Smooth muscle cell (in vitro differentiated cells): Measurements from ENCODE around the gene RUSF1. TPM values are rescaled to one million over a fixed set of nuclear protein-coding genes. Genes with fewer than 3 reads are reported as not detected.

Experiments
- DNase-seq: peaks from one replicate; lab custom pipeline; 2025; ENCODE audit not compliant: unreplicated experiment; lab: John Stamatoyannopoulos, UW
- H2AFZ ChIP-seq: fragments of 200-600 bp; sonication (generic); 2 replicates; pipeline ENCODE4 v1.6.0; 2016; ENCODE audit warnings: antibody characterized with exemption, low read depth, mild to moderate bottlenecking
- H3F3A ChIP-seq: fragments of 200-600 bp; sonication (generic); 2 replicates; pipeline ENCODE4 v1.6.0; 2017; ENCODE audit warnings: antibody characterized with exemption, low read depth
- H3K27ac ChIP-seq: fragments of 200-600 bp; sonication (generic); 2 replicates; pipeline ENCODE4 v1.5.1; 2016; ENCODE audit warnings: low read depth, mild to moderate bottlenecking
- H3K27me3 ChIP-seq: fragments of 200-600 bp; sonication (generic); 2 replicates; pipeline ENCODE4 v1.6.1; 2016; ENCODE audit warnings: low read depth, mild to moderate bottlenecking
- H3K36me3 ChIP-seq: fragments of 200-600 bp; sonication (generic); 2 replicates; pipeline ENCODE4 v1.5.1; 2016; ENCODE audit warnings: low read depth
- H3K4me1 ChIP-seq: fragments of 200-600 bp; sonication (generic); 2 replicates; pipeline ENCODE4 v1.5.1; 2016; ENCODE audit warnings: low read depth
- H3K4me2 ChIP-seq: fragments of 200-600 bp; sonication (generic); 2 replicates; pipeline ENCODE4 v1.6.0; 2016; ENCODE audit warnings: mild to moderate bottlenecking
- H3K4me3 ChIP-seq: fragments of 200-600 bp; sonication (generic); 2 replicates; pipeline ENCODE4 v1.5.1; 2016; ENCODE audit warnings: mild to moderate bottlenecking
- H3K79me2 ChIP-seq: fragments of 200-600 bp; sonication (generic); 2 replicates; pipeline ENCODE4 v1.6.0; 2016; ENCODE audit warnings: low read depth, mild to moderate bottlenecking
- H3K9ac ChIP-seq: fragments of 200-600 bp; sonication (generic); 2 replicates; pipeline ENCODE4 v1.6.0; 2016; ENCODE audit warnings: low read depth
- H3K9me3 ChIP-seq: fragments of 200-600 bp; sonication (generic); replicated peaks from 2 replicates; pipeline ENCODE4 v1.5.1; 2016; ENCODE audit warnings: low read depth
- H4K20me1 ChIP-seq: fragments of 200-600 bp; sonication (generic); 2 replicates; pipeline ENCODE4 v1.6.0; 2016; ENCODE audit warnings: low read depth
- CTCF ChIP-seq: fragments of 200-600 bp; sonication (generic); IDR thresholded peaks from 2 replicates; pipeline ENCODE4 v1.5.1; 2017; ENCODE audit warnings: borderline replicate concordance, mild to moderate bottlenecking, antibody characterized with exemption; ENCODE audit not compliant: insufficient read depth, poor library complexity, severe bottlenecking
- WGBS: methylation state at CpG from one replicate; pipeline ENCODE4 v1.1.7; 2016; ENCODE audit warnings: low lambda C conversion rate; 5-methylcytosine and 5-hydroxymethylcytosine counted together
- polyA plus RNA-seq: library from polyadenylated mRNA; unstranded; fragments of >200 nt; fragmentation: Nextera tagmentation; extraction: Ambion mirVana; gene quantifications from 2 replicates; pipeline ENCODE4 v1.2.1, GENCODE V29; 2016
- total RNA-seq: library from RNA; depleted of rRNA; stranded (reverse); fragments of >200 nt; gene quantifications from 2 replicates; pipeline ENCODE4 v1.2.3, GENCODE V29; 2014

Gene RUSF1
- total and polyA plus RNA-seq, 2 experiments from 2014 or later: 55.9 to 72.1 TPM

- Histone ChIP-seq H3K4me3 (no peak overlapping the region), H3K9ac (no peak overlapping the region), H3K4me1 (peaks cover 2% of the 10 kb centered on the region), H3K9me3 (no peaks in the 10 kb centered on the region), H3K79me2 (peaks cover 8% of the 10 kb centered on the region), H3K36me3 (no peaks in the 10 kb centered on the region), H3K27me3 (no peaks in the 10 kb centered on the region), H2AFZ (no peak overlapping the region), H3F3A (peaks cover 3% of the 10 kb centered on the region), H4K20me1 (no peaks in the 10 kb centered on the region), H3K27ac (no peak overlapping the region), H3K4me2 (no peak overlapping the region)
- no peak for DNase-seq
- TF ChIP-seq CTCF: no peak
- WGBS: 96% methylated on average over 18 of the region's 20 CpGs
Observed at GRCh38 chr16:31465788-31466370, 42.3 kb downstream of the RUSF1 start.

- no peak overlapping the region for H3K4me3 ChIP-seq
- 94% methylated on average over 11 of the region's 17 CpGs for WGBS
- no peaks in the 10 kb centered on the region for H3K27me3 ChIP-seq
- H4K20me1 ChIP-seq: no peaks in the 10 kb centered on the region
- H3K27ac ChIP-seq: no peak overlapping the region
- no peak for DNase-seq
- no peak for TF ChIP-seq CTCF
- no peaks in the 10 kb centered on the region for H3K36me3 ChIP-seq
- no peak overlapping the region for H2AFZ ChIP-seq
- H3K4me2 ChIP-seq: no peak overlapping the region
- no peaks in the 10 kb centered on the region for H3K9me3 ChIP-seq
- H3K4me1 ChIP-seq: no peaks in the 10 kb centered on the region
- H3K79me2 ChIP-seq: no peaks in the 10 kb centered on the region
- H3K9ac ChIP-seq: no peak overlapping the region
- H3F3A ChIP-seq: peaks cover 5% of the 10 kb centered on the region
Observed at GRCh38 chr16:31464781-31465260, 43.4 kb downstream of the RUSF1 start.

- Histone ChIP-seq H3K27ac (no peak overlapping the region), H3K9me3 (no peaks in the 10 kb centered on the region), H4K20me1 (no peaks in the 10 kb centered on the region), H3K4me2 (no peak overlapping the region), H3K9ac (no peak overlapping the region), H3F3A (peaks cover 5% of the 10 kb centered on the region), H3K4me1 (no peaks in the 10 kb centered on the region), H3K27me3 (no peaks in the 10 kb centered on the region), H3K79me2 (no peaks in the 10 kb centered on the region), H3K4me3 (no peak overlapping the region), H3K36me3 (no peaks in the 10 kb centered on the region), H2AFZ (no peak overlapping the region)
- no peak for DNase-seq
- TF ChIP-seq CTCF: no peak
- 97% methylated on average over 35 of the region's 36 CpGs for WGBS
Observed at GRCh38 chr16:31464348-31464769, 43.8 kb downstream of the RUSF1 start.
